Measurements from ENCODE around the gene DPP4.

DNA sequence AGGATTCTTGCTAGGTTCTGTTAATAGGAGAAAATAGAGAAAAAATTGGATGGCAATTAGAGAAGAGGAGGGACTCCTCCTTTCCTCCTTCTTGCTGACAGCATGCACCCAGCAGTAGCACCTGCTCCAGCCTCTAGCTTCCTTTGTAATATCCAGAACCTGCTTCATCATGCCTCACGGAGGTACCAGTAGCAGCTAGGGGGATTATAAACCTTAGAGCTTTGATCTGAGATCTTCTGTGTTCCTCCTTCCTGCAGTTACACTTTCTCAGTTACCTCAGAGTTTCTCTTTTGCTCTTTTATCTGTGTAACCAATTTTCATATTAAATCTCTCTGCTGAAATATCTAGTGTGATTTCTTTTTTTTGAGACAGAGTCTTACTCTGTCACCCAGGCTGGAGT lies 16.6 kb downstream of the DPP4 start:
- TF ChIP-seq, protein P1, sequence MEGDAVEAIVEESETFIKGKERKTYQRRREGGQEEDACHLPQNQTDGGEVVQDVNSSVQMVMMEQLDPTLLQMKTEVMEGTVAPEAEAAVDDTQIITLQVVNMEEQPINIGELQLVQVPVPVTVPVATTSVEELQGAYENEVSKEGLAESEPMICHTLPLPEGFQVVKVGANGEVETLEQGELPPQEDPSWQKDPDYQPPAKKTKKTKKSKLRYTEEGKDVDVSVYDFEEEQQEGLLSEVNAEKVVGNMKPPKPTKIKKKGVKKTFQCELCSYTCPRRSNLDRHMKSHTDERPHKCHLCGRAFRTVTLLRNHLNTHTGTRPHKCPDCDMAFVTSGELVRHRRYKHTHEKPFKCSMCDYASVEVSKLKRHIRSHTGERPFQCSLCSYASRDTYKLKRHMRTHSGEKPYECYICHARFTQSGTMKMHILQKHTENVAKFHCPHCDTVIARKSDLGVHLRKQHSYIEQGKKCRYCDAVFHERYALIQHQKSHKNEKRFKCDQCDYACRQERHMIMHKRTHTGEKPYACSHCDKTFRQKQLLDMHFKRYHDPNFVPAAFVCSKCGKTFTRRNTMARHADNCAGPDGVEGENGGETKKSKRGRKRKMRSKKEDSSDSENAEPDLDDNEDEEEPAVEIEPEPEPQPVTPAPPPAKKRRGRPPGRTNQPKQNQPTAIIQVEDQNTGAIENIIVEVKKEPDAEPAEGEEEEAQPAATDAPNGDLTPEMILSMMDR (conservative IDR thresholded peaks at IDR 0.05; ENCODE audit: low read depth, low read length), result no peak
- TF ChIP-seq EZH2 (IDR thresholded peaks at IDR 0.05; ENCODE audit: low read length, unreplicated experiment) (no peak), EZH2phosphoT487 (IDR thresholded peaks at IDR 0.05; ENCODE audit: borderline replicate concordance, low read length) (no peak)

Data from PC-3 (cell line).